Left renal pelvis (tissue), 4 donors: Measurements from ENCODE around the gene NUP85. TPM values are rescaled to one million over a fixed set of nuclear protein-coding genes. Genes with fewer than 3 reads are reported as not detected.
A peak's percentile ranks its signal among the peaks of the same experiment; 100 is the strongest.
"Not testable (repeated sequence)": the region's sequence is repeated elsewhere in the genome, so short reads cannot be mapped to it uniquely, and the experiment has no call there.

Experiments
- DNase-seq, 4 donors: peaks; one replicate each; pipeline ENCODE4 v3.0.0-alpha.2; 2013; ENCODE audit warnings: low read depth in 4 of 4, low spot score in 3 of 4
- polyA plus RNA-seq, 4 donors: library from polyadenylated mRNA; unstranded; fragments of 120-200 nt; gene quantifications; one replicate each; pipeline ENCODE4 v1.2.1, GENCODE V29; 2013; ENCODE audit not compliant: insufficient read length in 4 of 4

Gene NUP85
- polyA plus RNA-seq, 4 donors: 57.1 to 75.1 (median 62.6) TPM

DNA sequence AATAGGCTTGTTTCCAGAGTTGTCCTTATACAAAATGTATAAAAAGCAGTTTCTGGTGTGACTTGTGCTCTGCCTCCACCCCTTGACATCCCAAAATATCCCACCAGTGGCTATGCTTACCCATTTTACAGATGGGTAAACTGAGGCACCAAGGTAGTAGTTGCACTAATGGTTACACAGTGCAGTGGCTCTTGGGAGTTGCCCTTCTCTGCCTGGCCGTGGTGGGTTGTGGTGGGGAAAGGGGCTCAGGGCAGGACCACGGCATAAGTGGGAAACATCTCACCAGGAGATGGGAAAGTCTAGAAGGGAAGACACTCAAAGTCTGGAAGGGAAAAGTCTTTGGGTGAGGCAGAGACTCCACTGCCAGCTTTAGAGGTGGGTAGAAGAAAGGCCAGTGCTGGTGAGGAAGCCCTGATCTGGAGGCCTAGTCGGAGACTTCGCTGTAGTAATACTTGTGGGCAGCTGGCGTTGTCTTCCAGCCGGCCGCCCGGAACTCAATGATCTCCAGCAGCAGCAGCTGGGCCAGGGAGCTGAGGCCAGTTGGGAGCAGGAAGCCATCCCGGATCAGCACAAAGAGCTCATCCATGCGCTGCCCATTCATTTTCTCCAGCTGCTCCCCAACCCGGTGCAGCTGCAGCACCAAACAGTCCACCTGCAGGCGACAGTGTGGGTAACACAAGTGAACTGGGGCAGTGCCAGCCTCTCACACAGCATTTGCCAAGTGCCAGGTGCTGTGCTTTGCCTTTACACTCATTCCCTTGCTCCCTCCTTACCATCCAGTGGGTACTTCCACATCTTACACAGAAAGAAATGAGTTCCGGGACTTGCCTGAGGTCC is 61.1 kb downstream of the NUP85 start:
- no peak for DNase-seq

DNA sequence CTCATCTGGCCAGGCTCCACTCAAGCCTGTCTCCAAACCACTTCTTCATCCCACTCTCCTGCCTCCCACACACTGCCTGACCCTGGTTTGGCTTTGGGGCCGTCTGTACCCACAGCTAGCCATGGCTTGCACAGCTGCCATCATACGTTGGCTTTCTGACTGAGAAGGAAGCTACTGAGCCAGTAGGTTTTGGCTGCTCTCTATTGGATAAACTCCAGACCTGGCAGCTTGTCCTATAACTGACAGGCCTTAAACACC is 61.6 kb downstream of the NUP85 start:
- no peak for DNase-seq

DNA sequence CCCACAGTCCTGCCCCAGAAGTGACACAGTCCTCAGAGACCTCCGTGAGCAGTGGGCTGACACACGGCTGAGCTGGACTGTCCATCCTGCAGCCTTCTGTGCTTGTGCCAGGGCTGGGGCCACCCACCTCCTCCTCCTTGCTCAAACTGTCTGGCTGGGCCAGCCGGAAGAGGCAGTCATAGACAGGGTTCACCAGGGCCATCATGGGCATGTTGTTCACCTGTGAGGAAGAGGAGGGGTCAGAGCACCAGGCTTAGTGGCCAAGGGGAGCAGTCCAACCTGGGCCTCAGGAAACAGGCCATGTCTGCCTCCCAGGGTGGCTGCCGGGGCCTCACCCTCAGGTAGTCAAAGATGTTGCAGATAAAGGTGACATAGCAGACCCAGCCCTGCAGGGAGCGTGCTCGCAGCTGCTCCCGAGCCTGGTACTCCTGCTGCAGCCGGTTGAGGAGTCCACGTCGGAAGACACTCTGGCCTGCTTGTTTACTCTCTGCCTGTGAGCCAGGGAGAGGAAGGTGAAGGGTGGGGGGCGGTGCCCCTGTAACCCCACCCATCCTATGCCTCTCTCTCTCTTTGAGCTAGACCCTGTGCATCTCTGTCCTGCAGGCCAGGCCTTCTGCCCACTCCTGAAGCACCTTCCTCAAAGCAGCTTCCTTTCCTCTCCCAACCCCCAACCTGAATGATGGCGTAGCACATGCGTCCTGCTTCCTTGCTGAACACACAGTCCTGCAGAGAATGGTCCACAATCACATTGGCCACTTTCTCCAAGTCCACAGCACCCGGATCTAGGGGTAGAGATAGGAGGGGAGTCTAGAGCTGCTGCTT is 62.1 kb downstream of the NUP85 start:
- no peak for DNase-seq

DNA sequence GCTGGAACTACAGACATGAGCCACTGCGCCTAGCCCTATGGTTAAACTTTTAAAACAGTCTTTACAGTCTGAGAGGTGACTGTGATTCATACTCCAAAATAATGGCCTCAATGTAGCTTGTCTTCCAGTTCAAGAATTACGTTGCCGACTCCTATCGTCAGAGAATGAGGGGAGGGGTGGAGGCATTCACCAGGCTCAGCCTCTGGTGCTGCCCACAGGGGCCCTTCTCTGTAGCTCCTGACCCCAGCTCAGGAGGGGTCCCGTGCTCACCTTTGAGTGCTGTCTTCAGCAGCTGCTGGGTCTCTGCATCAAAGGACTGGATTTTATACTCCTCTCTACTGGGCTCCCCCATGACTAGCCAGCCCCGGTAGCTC is 64.4 kb downstream of the NUP85 start:
- no peak for DNase-seq

DNA sequence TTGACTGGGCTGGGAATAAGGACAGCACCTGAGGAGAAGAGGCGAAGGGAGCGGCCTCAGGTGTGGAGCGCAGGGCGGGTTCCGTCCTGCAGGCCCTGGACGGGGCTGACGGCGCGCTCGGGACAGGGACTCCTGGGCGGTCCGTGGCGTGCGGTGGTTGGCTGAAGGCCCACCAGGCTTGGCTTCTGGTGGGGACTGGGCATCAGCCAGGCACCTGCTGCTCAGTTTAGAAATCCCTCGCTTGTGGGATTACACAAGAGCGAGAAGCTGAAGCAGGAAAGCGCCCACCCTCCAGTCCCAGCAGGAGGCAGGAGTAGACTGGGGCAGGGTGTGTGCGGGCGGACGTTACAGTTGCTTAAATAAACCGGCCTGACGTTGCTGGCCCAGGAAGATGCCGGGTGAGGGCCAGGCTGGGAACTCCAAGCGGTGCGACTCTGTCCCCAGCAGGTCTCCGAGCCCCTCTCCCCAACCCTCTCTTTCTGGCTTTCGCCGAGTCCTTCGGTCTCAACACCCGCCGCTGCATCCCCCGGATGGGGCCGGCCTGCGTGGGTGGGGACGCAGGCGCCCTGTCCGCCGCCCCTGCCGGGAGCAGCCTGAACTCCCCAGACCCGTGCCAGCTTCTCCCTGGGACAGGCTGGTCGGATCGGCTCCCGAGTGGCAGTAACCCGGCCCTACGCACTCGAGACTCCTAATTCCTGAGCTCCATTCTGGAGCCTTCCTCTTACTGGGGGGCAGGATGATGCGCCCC is 64.9 kb downstream of the NUP85 start:
- peak in 1 of 4 donors; percentile 50 for DNase-seq

DNA sequence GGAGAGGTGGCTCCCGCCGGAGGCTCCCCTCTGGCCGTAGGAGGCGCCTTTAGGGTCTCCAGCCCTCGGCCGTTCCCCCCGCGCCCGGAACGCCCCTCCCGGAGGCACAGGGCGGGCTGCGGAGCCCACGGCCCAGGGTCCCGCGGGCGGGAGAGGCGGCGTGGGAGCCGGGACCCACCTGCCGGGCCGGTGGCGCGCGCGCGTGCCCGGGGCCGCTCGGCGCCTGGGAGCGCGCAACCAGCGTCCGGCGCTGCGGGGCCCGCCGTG is 65.4 kb downstream of the NUP85 start, which contains the start of gene MIF4GD:
Gene MIF4GD, minus strand, starts transcription at position 266 of the 267 bp plus-strand sequence. CDS start 1,036 bp downstream, outside the sequence.
- no peak for DNase-seq

DNA sequence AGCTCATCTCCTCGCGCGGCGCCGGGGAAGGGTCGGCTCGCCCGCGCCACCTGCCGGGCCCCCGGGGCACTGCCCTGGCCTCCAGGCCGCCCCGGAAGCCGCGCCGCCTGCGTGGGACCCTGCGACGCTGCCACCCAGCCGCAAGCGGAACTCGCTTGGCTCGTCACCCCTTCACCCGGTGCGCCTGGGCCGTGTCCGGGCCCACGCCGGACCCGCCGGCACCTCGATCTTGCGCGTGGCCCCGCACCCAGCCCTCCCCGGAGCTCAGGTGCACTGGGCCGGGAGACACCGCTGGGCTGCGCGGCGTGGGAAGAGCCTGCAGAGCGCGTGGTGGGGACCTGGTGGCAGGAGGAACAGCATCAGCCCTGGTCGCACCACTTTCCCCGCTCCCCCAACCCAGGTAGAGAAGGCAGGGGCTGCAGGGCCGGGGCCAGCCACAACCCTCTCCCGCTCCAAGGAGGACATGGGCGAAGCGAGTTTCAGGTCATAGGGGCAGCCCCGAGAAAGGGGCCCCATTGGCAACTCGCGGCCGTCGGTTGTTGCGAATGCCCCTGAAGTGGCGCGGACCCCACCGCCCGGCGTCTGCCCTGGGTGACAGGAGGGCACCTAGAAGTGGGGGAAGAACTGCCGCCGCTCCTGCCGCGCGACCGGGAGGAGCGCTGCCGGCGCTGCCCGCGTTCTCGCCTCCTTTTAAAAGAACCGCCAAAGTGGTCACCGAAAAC is 65.9 kb downstream of the NUP85 start:
- DNase-seq: peak in 1 of 4 donors; percentile 58

DNA sequence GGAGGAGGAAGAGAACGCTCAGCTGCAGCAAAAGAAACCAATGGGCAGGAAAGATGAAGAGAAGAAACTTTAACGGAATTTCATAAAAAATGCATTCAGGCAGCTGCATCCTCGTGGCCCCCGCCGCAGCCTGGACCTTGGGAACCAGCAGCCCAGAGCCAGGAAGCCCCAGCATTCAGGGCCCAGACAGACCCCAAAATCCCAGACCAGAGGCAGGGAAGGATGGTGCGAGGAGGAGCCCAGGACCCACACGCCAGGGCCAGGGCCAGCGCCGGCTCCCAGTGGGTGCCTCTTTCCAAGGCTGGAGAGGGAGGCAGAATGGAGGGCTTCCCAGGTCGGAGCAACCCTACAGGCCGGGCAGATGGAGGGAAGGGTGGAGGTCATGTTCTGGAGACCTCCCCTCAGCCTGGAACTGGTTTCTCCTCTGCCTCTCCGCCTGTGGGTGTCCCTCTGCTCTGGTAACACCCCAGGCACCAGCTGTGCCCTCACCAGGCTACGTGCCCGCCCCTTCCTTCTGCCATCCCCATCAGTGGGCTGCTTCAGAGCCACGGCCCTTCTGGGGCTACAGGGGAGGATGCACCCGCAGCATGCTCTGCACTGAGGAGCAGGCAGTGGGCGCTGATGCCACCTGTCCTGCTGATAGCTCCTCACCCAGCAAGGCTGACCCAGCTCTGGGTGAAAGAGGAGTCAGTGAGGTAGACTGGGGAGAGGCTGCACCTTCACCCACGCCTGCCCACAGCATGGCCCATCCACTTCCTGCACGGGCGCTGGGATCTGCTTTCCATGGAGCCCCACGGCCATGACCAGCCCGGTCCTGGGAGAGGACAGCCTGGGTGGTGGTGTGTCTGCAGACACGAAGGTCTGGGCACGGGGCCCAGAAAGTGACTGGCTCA is 66.7 kb downstream of the NUP85 start:
- DNase-seq: no peak

DNA sequence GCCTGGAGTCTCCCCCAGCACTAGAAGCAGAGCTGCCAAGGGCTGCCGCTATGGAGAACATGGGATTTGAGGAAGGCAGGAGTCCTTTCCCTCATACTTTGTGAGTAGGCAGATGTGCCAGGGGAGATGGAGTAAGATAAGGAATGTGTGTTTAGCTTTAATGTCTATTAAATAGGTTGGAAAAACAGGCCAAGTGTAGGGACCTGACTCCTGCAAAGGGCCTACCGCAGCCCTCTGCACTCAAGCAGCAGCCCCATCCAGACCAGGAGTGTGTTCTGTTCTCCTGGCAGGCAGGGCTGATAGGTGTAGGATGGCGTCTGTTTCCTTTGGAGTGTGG is 67.3 kb downstream of the NUP85 start:
- DNase-seq: no peak

DNA sequence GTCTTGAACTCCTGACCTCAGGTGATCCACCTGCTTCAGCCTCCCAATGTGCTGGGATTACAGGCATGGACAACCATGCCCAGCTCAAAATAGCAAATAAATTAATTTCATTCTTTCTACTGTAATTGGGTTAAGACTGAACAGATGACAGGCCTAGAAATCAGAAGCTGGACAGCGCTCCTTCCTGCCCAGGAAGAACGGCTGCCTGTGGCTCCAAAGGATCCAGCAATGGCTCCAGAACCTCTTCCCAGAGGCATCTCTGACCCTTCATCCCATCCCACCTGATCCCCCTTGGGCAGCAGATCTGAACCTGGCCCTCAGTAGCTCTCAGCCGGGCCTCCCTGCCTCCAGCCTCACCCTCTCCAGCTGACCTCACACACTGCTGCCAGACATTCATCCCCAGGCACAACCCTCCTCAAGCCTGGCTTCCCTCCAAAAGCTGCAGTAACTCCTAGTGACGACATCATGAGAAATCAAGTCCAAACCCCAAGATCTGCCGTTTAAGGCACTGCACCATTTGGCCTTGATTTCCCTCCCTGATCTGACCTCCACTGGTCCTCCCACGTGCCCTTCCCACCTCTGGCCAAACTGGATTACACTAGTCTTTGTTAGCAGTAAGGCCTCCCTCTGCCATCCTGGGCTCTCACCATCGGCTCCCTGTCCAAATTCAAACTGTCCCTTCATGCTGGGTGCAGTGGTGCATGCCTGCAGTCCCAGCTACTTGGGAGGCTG is 68.7 kb downstream of the NUP85 start:
- DNase-seq: no peak

DNA sequence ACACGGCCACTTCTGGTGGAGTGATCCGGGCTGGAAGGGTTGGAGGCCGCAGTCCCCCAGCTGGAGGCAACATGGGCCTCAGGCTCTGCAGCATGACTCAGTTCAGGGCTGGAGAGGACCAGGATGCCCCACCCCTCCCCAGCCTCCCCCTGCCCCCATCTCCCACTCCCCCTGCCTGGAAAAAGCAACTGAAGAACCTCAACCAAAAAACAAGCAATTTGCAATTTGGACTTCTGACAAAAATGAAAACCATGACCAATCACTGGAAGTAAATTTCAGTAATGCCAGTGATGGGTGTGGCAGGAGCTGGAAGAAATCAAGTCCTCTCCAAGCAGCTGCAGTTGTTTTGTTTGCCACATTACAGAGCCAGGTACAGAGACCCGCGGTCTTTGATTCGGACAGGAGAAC is 72.2 kb downstream of the NUP85 start:
- no peak for DNase-seq

DNA sequence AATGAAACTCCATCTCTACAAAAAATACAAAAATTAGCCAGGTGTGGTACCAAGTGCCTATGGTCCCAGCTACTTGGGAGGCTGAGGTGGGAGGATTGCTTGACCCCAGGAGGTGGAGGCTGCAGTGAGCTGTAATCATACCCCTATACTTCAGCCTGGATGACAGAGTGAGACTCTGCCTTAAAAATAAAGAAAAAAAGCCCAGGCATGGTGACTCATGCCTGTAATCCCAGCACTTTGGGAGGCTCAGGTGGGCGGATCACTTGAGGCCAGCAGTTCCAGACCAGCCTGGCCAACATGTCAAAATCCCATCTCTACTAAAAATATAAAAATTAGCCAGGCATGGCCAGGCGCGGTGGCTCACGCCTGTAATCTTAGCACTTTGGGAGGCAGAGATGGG is 74.7 kb downstream of the NUP85 start:
- DNase-seq: not testable (repeated sequence)

DNA sequence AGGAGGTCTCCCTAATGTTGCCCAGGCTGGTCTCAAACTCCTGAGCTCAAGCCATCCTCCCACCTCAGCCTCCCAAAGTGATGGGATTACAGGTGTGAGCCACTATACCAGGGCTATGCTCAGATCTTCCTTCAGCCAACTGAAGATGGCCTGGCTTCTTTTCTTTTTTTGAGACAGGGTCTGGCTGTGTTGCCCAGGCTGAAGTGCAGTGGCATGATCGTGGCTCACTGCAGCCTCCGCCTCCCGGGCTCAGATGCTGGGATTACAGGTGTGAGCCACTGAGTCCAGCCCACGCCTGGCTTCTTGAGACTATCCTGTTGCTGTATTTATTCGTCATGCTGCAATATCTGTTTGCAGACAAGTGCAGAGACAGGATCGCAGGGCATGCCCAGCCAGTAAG is 79.6 kb downstream of the NUP85 start:
- no peak for DNase-seq

Other genes starting within 250 kb of the NUP85 start
- 10 to 100 TPM in 3 of 4 donors, 1 to 10 TPM in 1; 5.4 to 19.6 (median 12.6) TPM for gene HID1, start 232.9 kb upstream of the NUP85 start, polyA plus RNA-seq
- 1 to 10 TPM; 7.4 to 9.7 (median 9.0) TPM for gene CDR2L, start 218.0 kb upstream of the NUP85 start, polyA plus RNA-seq
- gene MRPL58, start 193.0 kb upstream of the NUP85 start, polyA plus RNA-seq: 10 to 100 TPM; 19.1 to 29.5 (median 25.6) TPM
- 100 to 1,000 TPM; 181 to 366 (median 314) TPM for gene ATP5PD, start 158.7 kb upstream of the NUP85 start, polyA plus RNA-seq
- 10 to 100 TPM; 27.8 to 36.6 (median 31.1) TPM for gene KCTD2, start 158.5 kb upstream of the NUP85 start, polyA plus RNA-seq
- 10 to 100 TPM; 13.4 to 43.4 (median 23.9) TPM for gene SLC16A5, start 117.7 kb upstream of the NUP85 start, polyA plus RNA-seq
- 10 to 100 TPM in 3 of 4 donors, 1 to 10 TPM in 1; 7.6 to 21.2 (median 16.0) TPM for gene ARMC7, start 95.7 kb upstream of the NUP85 start, polyA plus RNA-seq
- gene NT5C, start 73.9 kb upstream of the NUP85 start, polyA plus RNA-seq: 10 to 100 TPM; 33.1 to 68.4 (median 48.5) TPM
- gene JPT1, start 51.2 kb upstream of the NUP85 start, polyA plus RNA-seq: 100 to 1,000 TPM in 1 of 4 donors, 10 to 100 TPM in 3; 57.9 to 103 (median 92.5) TPM
- gene SUMO2, start 22.7 kb upstream of the NUP85 start, polyA plus RNA-seq: 100 to 1,000 TPM; 632 to 882 (median 751) TPM
- 10 to 100 TPM; 32.2 to 44.3 (median 43.4) TPM for gene GGA3, start 55.9 kb downstream of the NUP85 start, polyA plus RNA-seq
- 10 to 100 TPM; 41.4 to 77.6 (median 72.9) TPM for gene MRPS7, start 56.2 kb downstream of the NUP85 start, polyA plus RNA-seq
- gene MIF4GD, start 65.6 kb downstream of the NUP85 start, polyA plus RNA-seq: 10 to 100 TPM; 16.1 to 22.5 (median 20.4) TPM
- 1 to 10 TPM; 6.5 to 8.5 (median 8.1) TPM for gene SLC25A19, start 83.8 kb downstream of the NUP85 start, polyA plus RNA-seq
- 100 to 1,000 TPM in 2 of 4 donors, 10 to 100 TPM in 2; 96.8 to 117 (median 102) TPM for gene GRB2, start 200.0 kb downstream of the NUP85 start, polyA plus RNA-seq